AG04449 (cell line): ENCODE measurements around the gene FREM2.

ENCODE experiments used
- CTCF ChIA-PET: fragments of 350-600 bp; formaldehyde crosslinking; extraction: SDS; loops from one replicate; lab custom pipeline; 2021; ENCODE audit warnings: antibody characterized with exemption; lab: Yijun Ruan, JAX
- POLR2A ChIA-PET: fragments of 400-600, 350-600 bp; formaldehyde crosslinking; extraction: SDS; loops from one replicate; lab custom pipeline; 2020; ENCODE audit warnings: antibody characterized with exemption, inconsistent platforms; lab: Yijun Ruan, JAX
- DNase-seq: peaks from one replicate; pipeline ENCODE4 v3.0.0-alpha.2; 2010; ENCODE audit warnings: low read depth, low spot score
- H3K4me3 ChIP-seq: 2 replicates; pipeline ENCODE4 v1.5.1; 2011; ENCODE audit warnings: low read depth, mild to moderate bottlenecking, control low read depth, low read length
- CTCF ChIP-seq: IDR thresholded peaks from one replicate; pipeline ENCODE4 v1.5.1; 2011; ENCODE audit warnings: mild to moderate bottlenecking, moderate library complexity, low read length, control low read depth, inconsistent platforms; ENCODE audit not compliant: insufficient read depth; ENCODE audit errors: missing control alignments

Gene FREM2

GRCh38 chr13:38664906-38665305 lies 22.0 kb upstream of the FREM2 start:
- no peak overlapping the region for H3K4me3 ChIP-seq
- CTCF ChIA-PET = no interaction called here
- no peak for TF ChIP-seq CTCF
- no peak for DNase-seq
- POLR2A ChIA-PET = no interaction called here

- no peak overlapping the region for H3K4me3 ChIP-seq
- ChIA-PET POLR2A (no interaction called here), CTCF (no interaction called here)
- no peak for TF ChIP-seq CTCF
- DNase-seq = no peak
These were observed 19.3 kb upstream of the FREM2 start for GRCh38 chr13:38667526-38668109.

GRCh38 chr13:38669234-38669964 lies 17.5 kb upstream of the FREM2 start:
- POLR2A ChIA-PET = no interaction called here

GRCh38 chr13:38670627-38671026 lies 16.2 kb upstream of the FREM2 start:
- no peak for DNase-seq
- CTCF ChIA-PET = no interaction called here
- H3K4me3 ChIP-seq = no peak overlapping the region
- POLR2A ChIA-PET = no interaction called here
- TF ChIP-seq CTCF = no peak

More at GRCh38 chr13:38669234-38669964, 17.5 kb upstream of the FREM2 start:
- CTCF ChIA-PET = no interaction called here
- H3K4me3 ChIP-seq = no peak overlapping the region
- no peak for DNase-seq
- no peak for TF ChIP-seq CTCF

- no peak overlapping the region for H3K4me3 ChIP-seq
- TF ChIP-seq CTCF = no peak
- ChIA-PET CTCF (no interaction called here), POLR2A (no interaction called here)
- DNase-seq = no peak
These were observed 14.9 kb upstream of the FREM2 start for GRCh38 chr13:38671980-38672379.

GRCh38 chr13:38674208-38674607 lies 12.7 kb upstream of the FREM2 start:
- POLR2A ChIA-PET = no interaction called here
- DNase-seq = no peak
- CTCF ChIA-PET = no interaction called here
- no peak overlapping the region for H3K4me3 ChIP-seq
- no peak for TF ChIP-seq CTCF
